D721Med (cell line): Measurements from ENCODE around the gene PRKAR1B.
"Not testable (repeated sequence)": the region's sequence is repeated elsewhere in the genome, so short reads cannot be mapped to it uniquely, and the experiment has no call there.

ENCODE experiments used
- DNase-seq: peaks from one replicate; pipeline ENCODE4 v3.0.0; 2011; ENCODE audit warnings: low spot score; ENCODE audit not compliant: insufficient read length
- FAIRE-seq: peaks from 2 replicates; lab custom pipeline; 2011; peaks lifted over from hg19 to GRCh38; lab: Jason Lieb, UNC
- TF ChIP-seq, protein P1 (sequence below): IDR thresholded peaks from 2 replicates; pipeline ENCODE4 v1.5.1; 2012; ENCODE audit warnings: mild to moderate bottlenecking, control low read depth; ENCODE audit not compliant: insufficient read depth; ENCODE audit errors: missing control alignments

The PRKAR1B gene

DNA sequence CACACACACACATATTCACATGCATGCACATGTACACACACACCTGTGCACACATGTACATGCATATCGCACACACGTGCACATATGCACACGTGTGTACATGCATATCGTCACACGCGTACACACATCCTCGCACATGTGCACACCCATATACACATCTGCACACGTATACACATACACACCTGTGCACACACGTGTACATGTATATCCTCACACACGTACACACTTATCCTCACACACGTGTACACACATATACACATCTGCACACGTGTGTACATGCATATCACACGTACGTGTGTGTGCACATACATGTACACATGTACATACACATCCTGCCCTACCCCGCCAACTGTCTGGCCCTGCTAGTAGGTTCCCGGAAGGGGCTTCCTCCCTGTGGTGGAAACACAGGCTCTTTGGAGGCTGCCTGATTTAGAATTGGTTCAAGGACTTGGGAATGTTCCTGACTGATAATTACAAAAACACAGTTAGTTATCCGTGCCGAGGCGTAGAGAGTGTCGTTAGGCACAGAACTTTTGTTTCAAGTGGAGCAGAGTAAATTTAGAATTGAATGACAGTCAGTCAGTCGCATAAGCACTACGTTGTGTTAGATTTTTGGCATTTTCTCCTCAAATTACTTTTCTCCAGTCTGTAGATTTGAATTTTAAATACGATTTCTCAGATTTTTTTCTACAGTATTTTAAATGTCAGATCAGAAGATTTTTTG is 18.5 kb upstream of the PRKAR1B start:
- FAIRE-seq (no peak), DNase-seq (no peak)
- TF ChIP-seq, protein P1, sequence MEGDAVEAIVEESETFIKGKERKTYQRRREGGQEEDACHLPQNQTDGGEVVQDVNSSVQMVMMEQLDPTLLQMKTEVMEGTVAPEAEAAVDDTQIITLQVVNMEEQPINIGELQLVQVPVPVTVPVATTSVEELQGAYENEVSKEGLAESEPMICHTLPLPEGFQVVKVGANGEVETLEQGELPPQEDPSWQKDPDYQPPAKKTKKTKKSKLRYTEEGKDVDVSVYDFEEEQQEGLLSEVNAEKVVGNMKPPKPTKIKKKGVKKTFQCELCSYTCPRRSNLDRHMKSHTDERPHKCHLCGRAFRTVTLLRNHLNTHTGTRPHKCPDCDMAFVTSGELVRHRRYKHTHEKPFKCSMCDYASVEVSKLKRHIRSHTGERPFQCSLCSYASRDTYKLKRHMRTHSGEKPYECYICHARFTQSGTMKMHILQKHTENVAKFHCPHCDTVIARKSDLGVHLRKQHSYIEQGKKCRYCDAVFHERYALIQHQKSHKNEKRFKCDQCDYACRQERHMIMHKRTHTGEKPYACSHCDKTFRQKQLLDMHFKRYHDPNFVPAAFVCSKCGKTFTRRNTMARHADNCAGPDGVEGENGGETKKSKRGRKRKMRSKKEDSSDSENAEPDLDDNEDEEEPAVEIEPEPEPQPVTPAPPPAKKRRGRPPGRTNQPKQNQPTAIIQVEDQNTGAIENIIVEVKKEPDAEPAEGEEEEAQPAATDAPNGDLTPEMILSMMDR = no peak

DNA sequence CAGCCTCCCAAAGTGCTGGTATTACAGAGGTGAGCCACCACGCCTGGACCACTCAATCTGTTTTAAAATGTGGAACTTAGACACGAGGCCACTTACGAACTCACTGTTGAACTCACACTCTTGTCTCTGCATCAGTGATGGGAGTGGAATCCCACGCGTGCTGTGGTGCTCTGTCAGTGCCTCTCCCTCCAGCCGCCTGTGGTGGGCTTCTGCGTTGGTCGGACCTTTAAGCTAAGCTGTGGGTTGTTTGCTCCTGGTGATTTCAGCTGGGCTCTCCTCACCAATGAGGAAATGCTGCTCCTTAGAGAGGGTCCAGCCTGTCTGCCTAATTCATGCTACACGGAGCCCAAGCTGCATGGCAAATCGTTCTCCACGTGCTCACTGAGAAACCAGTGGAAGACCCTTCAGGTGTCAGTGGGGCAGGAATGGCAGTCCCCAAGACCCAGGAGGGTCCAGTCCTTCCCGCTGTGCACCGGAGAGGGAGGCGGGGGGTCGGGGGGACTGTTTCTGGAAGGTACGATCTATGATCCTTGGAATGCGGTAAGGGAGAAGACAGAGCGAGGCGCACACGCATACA is 17.9 kb upstream of the PRKAR1B start:
- FAIRE-seq (no peak), DNase-seq (no peak)
- TF ChIP-seq, protein P1 = no peak

DNA sequence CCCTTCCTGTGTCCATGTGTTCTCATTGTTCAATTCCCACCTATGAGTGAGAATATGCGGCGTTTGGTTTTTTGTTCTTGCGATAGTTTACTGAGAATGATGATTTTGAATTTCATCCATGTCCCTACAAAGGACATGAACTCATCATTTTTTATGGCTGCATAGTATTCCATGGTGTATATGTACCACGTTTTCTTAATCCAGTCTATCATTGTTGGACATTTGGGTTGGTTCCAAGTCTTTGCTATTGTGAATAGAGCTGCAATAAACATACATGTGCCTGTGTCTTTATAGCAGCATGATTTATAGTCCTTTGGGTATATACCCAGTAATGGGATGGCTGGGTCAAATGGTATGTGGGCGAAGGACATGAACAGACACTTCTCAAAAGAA is 17.0 kb upstream of the PRKAR1B start:
- DNase-seq, FAIRE-seq: not testable (repeated sequence)

DNA sequence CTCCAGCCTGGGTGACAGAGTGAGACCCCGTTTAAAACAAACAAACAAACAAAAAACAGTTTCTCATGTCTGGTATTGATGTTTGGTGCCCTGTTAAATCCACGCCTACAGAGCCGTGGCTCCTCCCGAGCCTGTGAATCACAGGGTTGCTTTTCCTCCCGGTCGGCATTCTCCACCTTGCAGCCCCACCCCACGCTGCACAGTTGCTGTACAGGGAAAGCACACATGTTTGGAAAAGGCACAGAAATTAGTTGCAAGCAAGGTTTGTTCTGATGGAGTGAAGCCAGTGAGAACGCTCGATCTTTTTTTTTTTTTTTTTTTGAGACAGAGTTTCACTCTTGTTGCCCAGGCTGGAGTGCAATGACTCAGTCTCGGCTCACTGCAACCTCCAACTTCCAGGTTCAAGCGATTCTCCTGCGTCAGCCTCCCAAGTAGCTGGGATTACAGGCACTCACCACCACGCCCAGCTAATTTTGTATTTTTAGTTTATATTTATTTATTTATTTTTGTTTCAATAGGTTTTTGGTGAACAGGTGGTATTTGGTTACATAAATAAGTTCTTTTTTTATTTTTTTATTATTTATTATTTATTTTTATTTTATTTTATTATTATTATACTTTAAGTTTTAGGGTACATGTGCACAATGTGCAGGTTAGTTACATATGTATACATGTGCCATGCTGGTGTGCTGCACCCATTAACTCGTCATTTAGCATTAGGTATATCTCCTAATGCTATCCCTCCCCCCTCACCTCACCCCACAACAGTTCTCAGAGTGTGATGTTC is 16.5 kb upstream of the PRKAR1B start:
- not testable (repeated sequence) for DNase-seq, FAIRE-seq

DNA sequence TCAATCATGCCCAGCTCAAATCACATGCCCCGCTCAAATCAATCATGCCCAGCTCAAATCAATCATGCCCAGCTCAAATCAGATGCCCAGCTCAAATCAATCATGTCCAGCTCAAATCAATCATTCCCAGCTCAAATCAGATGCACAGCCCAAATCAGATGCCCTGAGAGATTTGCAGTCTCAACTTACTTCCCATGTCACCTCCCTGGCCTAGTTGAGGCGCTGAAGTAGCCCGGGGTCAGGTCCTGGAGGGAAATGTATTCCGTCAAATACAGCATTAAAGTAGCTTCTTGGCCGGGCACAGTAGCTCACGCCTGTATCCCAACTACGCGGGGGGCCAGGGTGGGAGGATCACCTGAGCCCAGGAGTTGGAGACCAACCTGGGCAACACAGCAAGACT is 15.7 kb upstream of the PRKAR1B start:
- FAIRE-seq = no peak
- DNase-seq = no peak
- TF ChIP-seq, protein P1 = no peak

DNA sequence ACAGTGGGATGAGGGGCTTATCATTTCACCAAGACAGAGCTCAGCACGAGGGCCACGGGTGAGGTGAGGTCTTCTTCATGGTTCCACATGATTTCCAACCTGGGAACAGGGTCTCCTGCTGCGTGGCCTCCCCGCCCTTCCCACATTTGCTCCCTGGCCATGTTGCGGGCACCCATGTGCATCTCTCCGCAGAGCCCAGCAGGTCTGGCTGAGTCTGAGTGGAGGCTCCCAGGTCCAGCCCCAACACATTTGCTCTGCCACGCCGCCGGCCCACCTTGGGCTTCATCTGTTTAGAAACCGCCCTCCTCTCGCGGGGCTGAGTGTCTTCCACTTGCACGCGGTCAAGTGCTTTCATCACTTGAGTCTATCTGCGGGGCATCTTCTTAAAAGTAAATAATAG is 14.8 kb upstream of the PRKAR1B start:
- FAIRE-seq (no peak), DNase-seq (no peak)
- TF ChIP-seq, protein P1 = no peak

DNA sequence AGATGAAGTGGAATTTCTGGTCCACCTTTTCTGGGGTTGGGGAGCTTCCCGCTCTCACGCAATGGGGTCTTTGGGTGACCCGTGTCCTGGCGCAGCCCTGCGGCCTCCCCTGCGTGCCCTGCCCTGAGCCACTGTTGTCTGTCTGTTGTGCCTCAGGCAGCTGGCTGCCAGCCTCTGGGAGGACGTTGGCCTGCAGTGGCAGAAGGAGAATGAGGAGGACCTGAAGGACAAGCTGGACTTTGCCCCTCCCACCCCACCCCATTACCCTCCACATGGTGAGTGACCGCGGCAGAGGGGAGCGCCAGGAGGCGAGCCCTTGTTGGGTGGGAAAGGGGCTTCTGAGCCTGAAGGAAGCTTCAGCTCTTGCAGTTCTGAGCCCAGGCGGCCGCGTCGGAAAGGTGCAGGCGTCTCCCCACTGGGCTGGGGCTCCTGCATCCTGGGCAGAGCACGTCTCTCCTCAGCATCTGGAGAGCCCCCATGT is 14.2 kb upstream of the PRKAR1B start:
- TF ChIP-seq, protein P1 = no peak
- FAIRE-seq = no peak
- DNase-seq = no peak
